ENCODE measurements around the gene DDX3X.

GRCh38 chrX:41333003-41333743, 789 bp upstream of the DDX3X start:
- TF ChIP-seq REST (IDR thresholded peaks at IDR 0.05; ENCODE audit: insufficient read depth in 1 of 2, low read depth in 2 of 2, low read length in 1 of 2) (no peak), CTCF (IDR thresholded peaks at IDR 0.05) (no peak), SIN3A (IDR thresholded peaks at IDR 0.05; ENCODE audit: borderline replicate concordance, insufficient read depth, low read depth, low read length) (0 out of 2 replicates have a peak, but pooled peaks have one; percentile 51)

Measured in Panc1 (cell line).